HG03342 (cell line): Measurements from ENCODE around the gene CARD11.

ENCODE experiments used
- ATAC-seq: cut with Tn5 transposase; IDR thresholded peaks from one replicate; pipeline ENCODE4 v1.9.1; 2021; ENCODE audit warnings: mild to moderate bottlenecking, moderate library complexity; ENCODE audit not compliant: unreplicated experiment

CARD11 gene

GRCh38 chr7:2945171-2945570, 98.5 kb downstream of the CARD11 start:
- ATAC-seq, result no peak

- ATAC-seq, result no peak
These were observed 98.9 kb downstream of the CARD11 start for GRCh38 chr7:2944739-2945138.

DNA sequence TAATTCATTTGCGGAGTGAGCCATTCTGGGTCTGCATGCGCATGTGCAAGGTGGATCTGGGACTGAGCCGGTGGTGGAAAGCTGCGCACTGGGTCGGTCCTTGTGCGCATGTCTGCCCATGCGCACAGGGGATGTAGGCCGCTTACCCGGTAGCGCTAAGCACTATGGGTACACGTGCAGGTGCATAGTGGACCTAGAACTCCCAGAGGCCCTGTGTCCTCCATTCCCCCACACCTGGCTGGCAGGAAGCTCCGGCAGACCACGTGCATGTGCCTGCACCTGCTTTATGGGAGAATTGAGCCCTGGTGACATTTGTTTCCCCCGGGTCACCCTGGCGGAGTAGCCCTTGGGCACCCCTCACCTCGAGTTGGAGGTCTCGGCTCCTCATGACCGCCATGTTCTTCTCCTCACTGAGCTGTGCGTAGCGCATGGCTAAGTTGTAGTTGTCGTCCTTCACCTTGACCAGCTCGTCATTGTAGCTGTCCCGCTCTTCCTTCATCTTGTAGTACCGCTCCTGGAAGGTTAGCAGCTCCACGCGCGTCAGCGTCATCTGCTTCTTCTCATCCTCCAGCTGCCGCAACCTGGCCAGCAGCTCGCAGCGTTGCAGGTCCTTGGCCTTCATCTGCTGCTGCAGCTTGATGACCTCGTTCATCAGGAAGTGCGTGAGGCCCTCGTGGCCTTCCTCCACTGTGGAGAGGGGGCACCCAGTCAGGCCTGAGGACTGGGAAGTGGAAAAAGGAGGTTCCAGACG, 99.6 kb downstream of the CARD11 start:
- ATAC-seq, result no peak

DNA sequence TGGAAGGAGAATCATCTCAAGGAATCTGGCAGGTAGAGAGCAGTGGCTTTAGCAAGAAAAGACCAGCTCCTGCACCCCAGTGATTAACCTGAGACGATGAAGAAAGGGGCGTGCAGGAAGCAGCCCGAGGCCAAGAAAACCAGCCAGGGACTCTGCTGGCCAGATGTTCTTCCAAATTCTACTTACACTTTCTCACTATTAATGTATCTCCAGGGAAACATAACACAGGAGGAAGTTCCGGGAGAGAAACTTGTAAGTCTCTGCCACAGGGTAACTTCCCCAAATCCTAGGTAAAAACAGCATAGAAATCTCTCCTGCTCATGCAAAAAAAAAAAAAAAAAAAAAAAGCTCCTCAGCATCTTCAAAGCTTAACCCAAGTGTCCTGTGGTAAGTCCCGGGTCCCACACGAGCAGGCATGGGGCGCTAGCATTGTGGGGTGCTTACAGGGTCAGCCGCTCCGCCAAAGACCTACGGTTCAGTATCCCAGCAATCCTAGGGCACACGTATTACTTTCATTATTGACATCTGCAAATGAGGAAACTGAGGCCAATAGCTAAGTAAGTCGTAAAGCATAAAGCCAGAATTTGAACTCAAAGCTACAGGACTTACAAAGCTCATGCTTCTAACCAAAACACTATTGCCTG, 102.3 kb downstream of the CARD11 start:
- no peak for ATAC-seq

DNA sequence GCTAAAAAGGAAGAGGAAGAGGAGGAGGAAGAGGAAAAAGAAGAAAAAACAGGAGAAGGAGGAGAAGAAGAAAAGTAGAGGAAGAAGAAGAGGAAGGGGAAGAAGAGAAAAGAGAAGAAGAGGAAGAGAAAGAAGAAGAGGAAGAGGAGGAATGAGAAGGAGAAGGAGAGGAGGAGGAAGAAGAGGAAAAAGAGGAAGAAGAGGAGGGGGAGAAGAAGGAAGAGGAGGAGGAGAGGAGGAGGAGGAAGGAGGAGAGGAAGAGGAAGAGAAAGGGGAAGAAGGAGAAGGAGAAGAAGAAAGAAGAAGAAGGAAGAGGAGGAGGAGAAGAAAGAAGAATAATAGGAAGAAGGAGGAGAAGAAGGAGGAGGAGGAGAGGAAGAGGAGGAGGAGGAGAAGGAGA, 103.2 kb downstream of the CARD11 start:
- ATAC-seq, result no peak

- no peak for ATAC-seq
These were observed 104.3 kb downstream of the CARD11 start for GRCh38 chr7:2939193-2939885.

- no peak for ATAC-seq
These were observed 105.0 kb downstream of the CARD11 start for GRCh38 chr7:2938514-2939192.

GRCh38 chr7:2937701-2938513, 105.8 kb downstream of the CARD11 start:
- no peak for ATAC-seq

GRCh38 chr7:2936891-2937580, 106.6 kb downstream of the CARD11 start:
- ATAC-seq, result no peak

- no peak for ATAC-seq
These were observed 107.4 kb downstream of the CARD11 start for GRCh38 chr7:2936301-2936700.

GRCh38 chr7:2934984-2935740, 108.5 kb downstream of the CARD11 start:
- ATAC-seq, result no peak

DNA sequence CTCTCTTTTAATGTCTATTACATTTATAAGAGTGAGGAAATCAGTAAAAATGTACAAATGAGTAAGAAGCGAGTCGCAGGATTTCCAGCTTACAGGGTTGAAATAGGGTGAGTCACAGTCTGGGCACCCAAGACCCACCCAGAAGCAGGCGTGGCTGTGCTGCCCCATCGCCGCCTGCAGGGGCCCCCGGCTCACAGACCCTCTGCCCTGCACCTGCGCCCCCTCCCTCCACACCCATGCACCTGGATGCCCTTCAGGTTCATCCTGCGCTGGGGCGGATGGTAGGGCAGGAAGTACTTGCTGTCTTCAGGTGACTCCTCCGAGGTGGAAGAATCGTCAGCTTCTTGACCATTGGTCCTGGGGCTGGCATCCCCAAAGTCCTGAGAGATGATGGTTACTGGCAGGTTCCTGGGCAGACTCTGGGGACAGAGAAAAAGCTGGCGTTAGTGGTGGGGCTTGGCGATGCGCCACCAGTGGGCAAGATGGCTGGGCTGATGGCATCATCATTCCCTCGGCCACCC, 109.4 kb downstream of the CARD11 start:
- no peak for ATAC-seq

GRCh38 chr7:2932402-2933251, 111.0 kb downstream of the CARD11 start:
- ATAC-seq, result no peak

DNA sequence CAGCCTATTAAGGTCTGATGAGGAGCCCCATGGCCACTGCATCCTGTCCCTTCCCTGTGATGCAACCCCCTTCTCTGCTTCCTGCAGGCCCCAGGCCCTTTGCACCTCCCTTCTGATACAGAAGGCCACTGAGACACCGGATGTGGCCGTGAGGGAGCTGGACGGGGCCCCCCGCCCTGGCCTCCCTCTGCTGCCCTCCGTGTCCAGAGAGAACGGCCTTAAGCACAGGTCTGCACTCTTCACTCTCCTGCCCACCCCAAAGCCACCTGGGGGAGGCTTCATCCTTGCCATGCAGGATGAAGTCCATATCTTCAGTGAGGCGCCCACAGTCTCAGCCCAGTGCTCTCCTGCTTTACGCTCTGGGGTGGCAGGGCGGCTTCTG, 112.6 kb downstream of the CARD11 start:
- ATAC-seq, result no peak

DNA sequence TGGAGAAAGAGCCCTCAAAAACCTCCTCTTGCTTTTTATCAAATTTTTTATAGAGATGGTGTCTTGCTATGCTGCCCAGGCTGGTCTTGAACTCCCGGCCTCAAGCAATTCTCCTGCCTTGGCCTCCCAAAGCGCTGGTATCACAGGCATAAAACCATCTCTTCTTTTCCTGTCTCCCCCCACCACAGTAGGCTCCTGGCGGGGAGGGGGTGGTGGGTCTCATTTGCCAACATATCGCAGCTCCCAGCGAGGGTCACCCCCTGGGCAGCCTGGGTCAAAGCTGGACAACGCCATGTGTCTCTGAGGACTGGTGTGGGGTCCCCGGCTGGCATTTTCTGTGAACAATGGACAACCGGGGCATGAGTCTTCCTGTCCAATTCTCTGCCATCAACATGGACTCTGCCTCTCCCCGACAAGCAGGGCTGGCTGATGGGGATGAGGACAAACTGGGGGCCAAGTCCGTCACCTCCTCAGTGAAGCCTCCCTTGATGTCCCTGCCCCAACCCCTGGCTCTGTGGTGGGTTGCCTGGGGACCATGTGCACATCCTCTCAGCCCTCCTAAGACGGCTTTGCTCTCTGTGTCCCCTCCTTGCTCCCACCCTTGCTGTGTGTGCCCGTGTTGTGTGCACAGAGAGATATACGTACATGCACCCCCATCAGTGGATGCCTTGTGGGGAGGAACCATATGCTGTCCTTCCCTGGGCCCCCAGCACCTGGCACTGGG, 113.2 kb downstream of the CARD11 start:
- no peak for ATAC-seq

- ATAC-seq, result no peak
These were observed 114.1 kb downstream of the CARD11 start for GRCh38 chr7:2929321-2930201.
